Astrocyte (in vitro differentiated cells and primary cell): Measurements from ENCODE around the gene RFTN1. TPM values are rescaled to one million over a fixed set of nuclear protein-coding genes. Genes with fewer than 3 reads are reported as not detected.

Experiments
- DNase-seq: peaks from one replicate; pipeline ENCODE4 v3.0.0-alpha.2; 2010; ENCODE audit warnings: low read depth
- FAIRE-seq: peaks from 2 replicates; lab custom pipeline; 2011; peaks lifted over from hg19 to GRCh38; lab: Jason Lieb, UNC
- H2AFZ ChIP-seq: 2 replicates; pipeline ENCODE4 v1.6.0; 2012; ENCODE audit warnings: low read depth, low read length, inconsistent platforms
- H3K27ac ChIP-seq: 2 replicates; pipeline ENCODE4 v1.5.1; 2011; ENCODE audit warnings: low read depth, low read length, inconsistent platforms
- H3K27me3 ChIP-seq: 2 replicates; pipeline ENCODE4 v1.6.0; 2011; ENCODE audit warnings: low read length, inconsistent platforms; ENCODE audit not compliant: insufficient read depth
- H3K36me3 ChIP-seq: 2 replicates; pipeline ENCODE4 v1.5.1; 2011; ENCODE audit warnings: low read length, inconsistent platforms; ENCODE audit not compliant: insufficient read depth
- H3K4me1 ChIP-seq: 2 replicates; pipeline ENCODE4 v1.5.1; 2011; ENCODE audit warnings: low read length, inconsistent platforms; ENCODE audit not compliant: insufficient read depth
- H3K4me2 ChIP-seq: 2 replicates; pipeline ENCODE4 v1.6.0; 2012; ENCODE audit warnings: low read length, inconsistent platforms
- H3K4me3 ChIP-seq: 2 replicates; pipeline ENCODE4 v1.5.1; 2011; ENCODE audit warnings: low read depth, mild to moderate bottlenecking, low read length, inconsistent platforms; ENCODE audit not compliant: insufficient read depth
- H3K79me2 ChIP-seq: 2 replicates; pipeline ENCODE4 v1.6.0; 2012; ENCODE audit warnings: mild to moderate bottlenecking, low read length, inconsistent platforms; ENCODE audit not compliant: insufficient read depth
- H3K9ac ChIP-seq: 2 replicates; pipeline ENCODE4 v1.6.0; 2012; ENCODE audit warnings: mild to moderate bottlenecking, low read length, inconsistent platforms
- H3K9me3 ChIP-seq: 2 replicates; pipeline ENCODE4 v1.5.1; 2012; ENCODE audit warnings: low read depth, mild to moderate bottlenecking, low read length, inconsistent platforms; ENCODE audit not compliant: insufficient read depth
- H4K20me1 ChIP-seq: 2 replicates; pipeline ENCODE4 v1.6.0; 2012; ENCODE audit warnings: low read length, inconsistent platforms; ENCODE audit not compliant: insufficient read depth
- H3K27ac Mint-ChIP-seq: one replicate; pipeline ENCODE4 v1.8.0; 2021; ENCODE audit warnings: mild to moderate bottlenecking, mixed read lengths; ENCODE audit not compliant: unreplicated experiment
- H3K27me3 Mint-ChIP-seq: one replicate; pipeline ENCODE4 v1.8.0; 2021; ENCODE audit warnings: low read depth, mixed read lengths; ENCODE audit not compliant: unreplicated experiment
- H3K36me3 Mint-ChIP-seq: one replicate; pipeline ENCODE4 v1.8.0; 2021; ENCODE audit warnings: low read depth, mixed read lengths; ENCODE audit not compliant: unreplicated experiment
- H3K4me1 Mint-ChIP-seq: one replicate; pipeline ENCODE4 v1.8.0; 2021; ENCODE audit warnings: low read depth, mixed read lengths; ENCODE audit not compliant: unreplicated experiment
- H3K4me3 Mint-ChIP-seq: one replicate; pipeline ENCODE4 v1.8.0; 2021; ENCODE audit warnings: mild to moderate bottlenecking, moderate library complexity, mixed read lengths; ENCODE audit not compliant: unreplicated experiment
- H3K9me3 Mint-ChIP-seq: one replicate; pipeline ENCODE4 v1.8.0; 2021; ENCODE audit warnings: mild to moderate bottlenecking, mixed read lengths; ENCODE audit not compliant: unreplicated experiment
- CTCF ChIP-seq: IDR thresholded peaks from 2 replicates; pipeline ENCODE4 v1.5.1; 2011; ENCODE audit warnings: low read depth, mild to moderate bottlenecking, inconsistent platforms, low read length, moderate library complexity; ENCODE audit not compliant: insufficient read depth
- EZH2 ChIP-seq: IDR thresholded peaks from 2 replicates; pipeline ENCODE4 v1.6.1; 2012; ENCODE audit warnings: mild to moderate bottlenecking, low read length, inconsistent platforms; ENCODE audit not compliant: insufficient read depth
- total RNA-seq: library from RNA; stranded (reverse); gene quantifications from 2 replicates; pipeline ENCODE4 v1.2.1, GENCODE V29; 2021

RFTN1 gene
- total RNA-seq, 1 donor from 2014 or later, result 49.5 TPM

DNA sequence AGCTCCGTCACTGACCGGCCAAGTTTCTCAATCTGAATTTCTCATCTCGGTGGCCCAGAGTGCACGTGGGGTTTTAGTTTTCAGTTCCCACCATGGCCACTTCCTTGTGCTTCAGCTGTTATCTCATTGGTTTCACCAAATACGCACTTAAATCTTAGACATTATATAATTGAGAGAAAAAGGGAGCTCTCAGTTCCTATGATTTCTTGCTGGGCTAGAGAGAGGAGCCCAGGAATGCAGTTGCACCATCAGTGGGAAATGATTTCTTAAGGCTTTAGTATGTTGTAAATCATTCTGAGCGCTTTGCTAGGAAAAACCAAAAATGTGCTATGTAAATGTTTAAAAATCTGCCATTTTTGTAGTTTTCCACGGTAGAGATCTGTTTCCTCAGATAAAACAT, 195.3 kb downstream of the RFTN1 start:
- no peak for TF ChIP-seq CTCF
- TF ChIP-seq EZH2, result no peak

GRCh38 chr3:16317561-16317945, 195.9 kb downstream of the RFTN1 start:
- Mint-ChIP-seq H3K36me3 (peaks cover 32% of the 10 kb centered on the region), H3K4me1 (no peaks in the 10 kb centered on the region), H3K4me3 (no peak overlapping the region), H3K27me3 (no peaks in the 10 kb centered on the region), H3K27ac (no peak overlapping the region), H3K9me3 (no peaks in the 10 kb centered on the region)
- no peak overlapping the region for H3K27ac ChIP-seq
- H2AFZ ChIP-seq, result no peak overlapping the region
- H3K9me3 ChIP-seq, result no peaks in the 10 kb centered on the region
- no peaks in the 10 kb centered on the region for H3K27me3 ChIP-seq
- no peaks in the 10 kb centered on the region for H3K79me2 ChIP-seq
- H3K9ac ChIP-seq, result no peak overlapping the region
- H3K4me3 ChIP-seq, result no peak overlapping the region
- DNase-seq, result no peak
- peaks cover 6% of the 10 kb centered on the region for H4K20me1 ChIP-seq
- TF ChIP-seq EZH2 (no peak), CTCF (no peak)
- H3K4me2 ChIP-seq, result no peak overlapping the region
- H3K4me1 ChIP-seq, result no peaks in the 10 kb centered on the region
- no peak for FAIRE-seq
- H3K36me3 ChIP-seq, result peaks cover 20% of the 10 kb centered on the region

More for the DNA sequence above, 195.3 kb downstream of the RFTN1 start:
- no peak overlapping the region for H3K4me3 Mint-ChIP-seq
- no peak overlapping the region for H3K9ac ChIP-seq
- H4K20me1 ChIP-seq, result peaks cover 6% of the 10 kb centered on the region
- no peak overlapping the region for H3K4me2 ChIP-seq
- H3K4me1 Mint-ChIP-seq, result no peaks in the 10 kb centered on the region
- no peak overlapping the region for H3K27ac ChIP-seq
- H3K36me3 ChIP-seq, result peaks cover 23% of the 10 kb centered on the region
- no peaks in the 10 kb centered on the region for H3K4me1 ChIP-seq
- H3K27me3 ChIP-seq, result no peaks in the 10 kb centered on the region
- H3K27ac Mint-ChIP-seq, result no peak overlapping the region
- no peaks in the 10 kb centered on the region for H3K27me3 Mint-ChIP-seq
- peaks cover 32% of the 10 kb centered on the region for H3K36me3 Mint-ChIP-seq
- H3K9me3 ChIP-seq, result no peaks in the 10 kb centered on the region
- no peaks in the 10 kb centered on the region for H3K79me2 ChIP-seq
- FAIRE-seq (no peak), DNase-seq (no peak)
- H3K9me3 Mint-ChIP-seq, result no peaks in the 10 kb centered on the region
- H3K4me3 ChIP-seq, result no peak overlapping the region
- no peak overlapping the region for H2AFZ ChIP-seq

DNA sequence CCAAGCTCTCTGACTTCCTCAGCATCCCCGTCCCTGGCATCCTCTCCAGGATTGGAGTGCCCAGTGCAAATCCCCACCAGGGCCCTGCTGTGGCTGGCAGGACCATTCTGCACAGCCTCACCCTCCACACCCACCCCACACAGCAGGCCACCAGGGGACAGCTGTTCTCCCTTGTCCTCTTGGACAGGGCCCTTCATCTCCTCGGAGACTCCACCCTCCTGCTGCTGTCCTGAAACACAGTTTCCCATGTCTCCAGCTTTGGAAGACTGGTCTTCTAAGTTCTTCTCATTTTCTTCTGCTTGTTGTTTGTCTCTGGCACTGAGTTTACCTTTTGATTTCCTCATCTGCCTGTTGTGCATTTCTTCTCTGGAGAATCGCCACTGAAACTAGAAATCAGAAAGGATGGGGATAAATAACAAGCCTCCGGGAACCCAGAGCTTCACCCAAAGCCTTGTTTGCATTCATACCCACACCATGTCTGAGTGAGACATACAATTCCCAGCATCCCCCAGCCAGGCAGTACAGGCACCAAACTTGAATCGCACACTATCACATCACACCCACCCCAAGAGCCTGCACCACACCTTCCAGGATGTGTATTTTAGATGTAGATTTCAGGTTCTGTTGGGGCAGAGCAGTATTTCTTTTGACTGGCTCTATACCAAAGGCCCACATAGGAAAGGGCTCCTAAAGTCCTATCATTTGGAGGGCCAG, 196.5 kb downstream of the RFTN1 start:
- H3K4me3 Mint-ChIP-seq, result no peak overlapping the region
- H3K4me2 ChIP-seq, result no peak overlapping the region
- H3K9me3 Mint-ChIP-seq, result no peaks in the 10 kb centered on the region
- no peaks in the 10 kb centered on the region for H3K4me1 ChIP-seq
- H3K4me1 Mint-ChIP-seq, result no peaks in the 10 kb centered on the region
- no peak overlapping the region for H3K9ac ChIP-seq
- no peaks in the 10 kb centered on the region for H3K27me3 Mint-ChIP-seq
- H2AFZ ChIP-seq, result no peak overlapping the region
- no peaks in the 10 kb centered on the region for H3K79me2 ChIP-seq
- no peak overlapping the region for H3K4me3 ChIP-seq
- TF ChIP-seq EZH2 (no peak), CTCF (no peak)
- peaks cover 6% of the 10 kb centered on the region for H4K20me1 ChIP-seq
- no peaks in the 10 kb centered on the region for H3K9me3 ChIP-seq
- H3K27ac Mint-ChIP-seq, result no peak overlapping the region
- H3K36me3 Mint-ChIP-seq, result peaks cover 29% of the 10 kb centered on the region
- H3K27ac ChIP-seq, result no peak overlapping the region
- DNase-seq (no peak), FAIRE-seq (no peak)
- no peaks in the 10 kb centered on the region for H3K27me3 ChIP-seq
- H3K36me3 ChIP-seq, result peaks cover 20% of the 10 kb centered on the region
